Mammary epithelial cell (primary cell): ENCODE measurements around the gene KIF3A.

ENCODE experiments used
- CTCF ChIP-seq, 2 donors: IDR thresholded peaks in 1 of 2; conservative IDR thresholded peaks in 1 of 2; 2 replicates each; pipeline ENCODE4 v1.5.1; 2011 to 2012; ENCODE audit warnings: inconsistent platforms in 2 of 2, low read length in 2 of 2, mild to moderate bottlenecking in 2 of 2, control low read depth in 1 of 2, low read depth in 1 of 2; ENCODE audit not compliant: insufficient read depth in 1 of 2; ENCODE audit errors: extremely low read depth in 1 of 2
- EZH2 ChIP-seq: IDR thresholded peaks from 2 replicates; pipeline ENCODE4 v1.6.1; 2012; ENCODE audit warnings: low read length, inconsistent platforms, borderline replicate concordance

- TF ChIP-seq CTCF (conservative IDR thresholded peaks at IDR 0.05 in 1 of 2, IDR thresholded peaks at IDR 0.05 in 1 of 2; ENCODE audit: extremely low read depth in 1 of 2, insufficient read depth in 1 of 2, low read depth in 1 of 2, low read length in 2 of 2) (no peak), EZH2 (no peak)
Measured at GRCh38 chr5:132667309-132667708, 70.0 kb downstream of the KIF3A start.
